GM12892 (cell line): ENCODE results near the gene TEPSIN.

Experiments used
- DNase-seq: peaks from one replicate; pipeline ENCODE4 v3.0.0; 2011; ENCODE audit not compliant: insufficient read length
- FAIRE-seq: peaks from 2 replicates; lab custom pipeline; 2011; peaks lifted over from hg19 to GRCh38; lab: Jason Lieb, UNC
- POLR2A ChIP-seq: IDR thresholded peaks from 2 replicates; pipeline ENCODE4 v1.6.1; 2011; ENCODE audit warnings: low read depth, low read length, control low read depth
- POLR2AphosphoS5 ChIP-seq: IDR thresholded peaks from 2 replicates; pipeline ENCODE4 v1.6.1; 2011; ENCODE audit warnings: low read depth, low read length, control low read depth
- TAF1 ChIP-seq: IDR thresholded peaks from 2 replicates; pipeline ENCODE4 v1.6.1; 2011; ENCODE audit warnings: low read depth, mild to moderate bottlenecking, control low read depth, low read length, borderline replicate concordance

Gene TEPSIN

GRCh38 chr17:81279278-81280275, 40.7 kb upstream of the TEPSIN start:
- DNase-seq = no peak
- TF ChIP-seq TAF1 (no peak), POLR2A (no peak), POLR2AphosphoS5 (no peak)
- FAIRE-seq = no peak

- no peak for TF ChIP-seq TAF1
- TF ChIP-seq POLR2AphosphoS5 = no peak
- no peak for TF ChIP-seq POLR2A
- FAIRE-seq (no peak), DNase-seq (no peak)
These were observed 40.0 kb upstream of the TEPSIN start for GRCh38 chr17:81278831-81279230.

DNA sequence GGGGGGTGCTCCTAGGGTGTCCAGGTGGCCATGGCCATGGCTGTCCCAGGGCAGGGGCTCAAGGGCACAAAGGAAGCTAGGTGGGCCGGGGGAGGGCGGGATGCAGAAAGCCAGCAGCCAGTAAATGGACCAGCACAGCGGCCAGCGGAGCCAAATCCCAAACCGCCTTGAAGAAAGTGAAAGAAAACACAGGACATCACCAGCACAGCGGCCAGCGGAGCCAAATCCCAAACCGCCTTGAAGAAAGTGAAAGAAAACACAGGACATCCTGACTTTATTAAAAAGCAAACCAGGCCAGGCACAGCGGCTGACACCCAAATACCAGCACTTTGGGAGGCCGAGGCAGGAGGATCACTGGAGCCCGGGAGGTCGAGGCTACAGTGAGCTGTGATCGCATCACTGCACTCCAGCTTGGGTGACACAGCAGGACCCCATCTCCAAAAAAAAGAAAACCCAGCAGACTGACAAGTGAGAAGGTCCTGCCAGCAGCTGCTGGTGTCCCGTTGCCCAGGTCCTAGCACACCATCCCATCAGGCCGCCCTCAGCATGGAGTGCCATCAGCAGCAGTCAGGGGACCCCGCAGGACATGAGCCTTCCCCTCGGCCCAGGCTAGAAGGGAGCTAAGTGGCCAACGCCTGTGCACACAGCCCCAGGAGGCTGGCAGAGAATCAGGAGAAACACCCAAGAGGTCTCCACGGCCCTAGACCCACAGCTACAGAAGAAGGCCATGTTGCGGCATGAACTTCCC, 39.3 kb upstream of the TEPSIN start:
- no peak for FAIRE-seq
- no peak for DNase-seq
- TF ChIP-seq TAF1 (no peak), POLR2A (no peak), POLR2AphosphoS5 (no peak)

GRCh38 chr17:81277421-81277820, 38.6 kb upstream of the TEPSIN start:
- TF ChIP-seq TAF1 = no peak
- FAIRE-seq (no peak), DNase-seq (no peak)

- FAIRE-seq (no peak), DNase-seq (no peak)
- TF ChIP-seq POLR2A (no peak), POLR2AphosphoS5 (no peak), TAF1 (no peak)
These were observed 37.9 kb upstream of the TEPSIN start for GRCh38 chr17:81276781-81277180.

GRCh38 chr17:81274471-81274855, 35.6 kb upstream of the TEPSIN start:
- TF ChIP-seq TAF1 (no peak), POLR2AphosphoS5 (no peak), POLR2A (no peak)
- DNase-seq (no peak), FAIRE-seq (no peak)

- FAIRE-seq (no peak), DNase-seq (no peak)
- no peak for TF ChIP-seq POLR2AphosphoS5
- no peak for TF ChIP-seq TAF1
- TF ChIP-seq POLR2A = no peak
These were observed 35.0 kb upstream of the TEPSIN start for GRCh38 chr17:81273698-81274470.

DNA sequence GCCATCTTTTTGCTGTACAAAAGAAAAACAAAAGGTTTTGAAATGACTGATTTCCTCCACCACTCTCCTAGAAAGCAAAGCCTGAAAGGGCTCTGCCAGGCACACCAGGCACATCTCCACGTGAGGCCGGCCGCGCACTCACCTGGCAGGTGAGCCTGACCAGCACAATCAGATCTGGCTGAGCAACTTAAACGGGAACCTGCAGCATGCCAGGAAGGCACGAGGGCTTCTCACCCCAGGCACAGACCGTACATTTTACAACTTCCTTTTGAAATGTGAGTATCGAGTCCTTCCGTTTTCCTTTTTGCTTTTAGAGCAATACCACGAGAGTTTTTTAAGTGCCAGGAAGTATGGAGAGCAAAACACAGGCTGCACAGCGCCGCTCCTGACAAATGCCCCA, 33.8 kb upstream of the TEPSIN start:
- FAIRE-seq = no peak
- TF ChIP-seq POLR2AphosphoS5 (no peak), TAF1 (no peak), POLR2A (no peak)

DNA sequence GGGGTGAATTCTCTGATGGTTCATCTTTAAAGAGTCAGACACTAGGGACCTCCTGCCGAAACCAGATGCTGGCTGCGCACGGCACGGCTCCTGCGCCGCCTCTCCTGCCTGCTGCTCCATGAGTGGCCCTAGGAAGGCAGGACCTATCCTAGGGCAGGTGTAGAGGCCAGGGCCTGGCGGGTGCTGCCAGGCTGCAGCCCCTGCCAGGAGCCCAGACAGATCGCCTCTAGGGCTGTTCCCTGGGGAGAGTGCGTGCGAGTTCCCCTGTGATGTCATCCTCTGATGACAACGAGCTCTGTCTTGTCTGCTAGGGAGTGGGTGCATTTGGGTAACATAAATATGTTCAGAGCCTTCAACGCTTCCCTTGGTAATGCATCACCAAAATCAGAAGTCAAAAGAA, 32.4 kb upstream of the TEPSIN start:
- no peak for FAIRE-seq
- TF ChIP-seq TAF1 (no peak), POLR2AphosphoS5 (no peak), POLR2A (no peak)

More for the DNA sequence above, 33.8 kb upstream of the TEPSIN start:
- no peak for DNase-seq

GRCh38 chr17:81270279-81270678, 31.4 kb upstream of the TEPSIN start:
- DNase-seq = no peak
- no peak for FAIRE-seq
- no peak for TF ChIP-seq POLR2A
- TF ChIP-seq POLR2AphosphoS5 = no peak
- TF ChIP-seq TAF1 = no peak

More for the DNA sequence above, 32.4 kb upstream of the TEPSIN start:
- DNase-seq = no peak

- FAIRE-seq (no peak), DNase-seq (no peak)
- TF ChIP-seq TAF1 (no peak), POLR2AphosphoS5 (no peak), POLR2A (no peak)
These were observed 28.7 kb upstream of the TEPSIN start for GRCh38 chr17:81267390-81268067.
